ENCODE measurements around the gene LRRC63.
"Not testable (repeated sequence)": the region's sequence is repeated elsewhere in the genome, so short reads cannot be mapped to it uniquely, and the experiment has no call there.

LRRC63 gene

DNA sequence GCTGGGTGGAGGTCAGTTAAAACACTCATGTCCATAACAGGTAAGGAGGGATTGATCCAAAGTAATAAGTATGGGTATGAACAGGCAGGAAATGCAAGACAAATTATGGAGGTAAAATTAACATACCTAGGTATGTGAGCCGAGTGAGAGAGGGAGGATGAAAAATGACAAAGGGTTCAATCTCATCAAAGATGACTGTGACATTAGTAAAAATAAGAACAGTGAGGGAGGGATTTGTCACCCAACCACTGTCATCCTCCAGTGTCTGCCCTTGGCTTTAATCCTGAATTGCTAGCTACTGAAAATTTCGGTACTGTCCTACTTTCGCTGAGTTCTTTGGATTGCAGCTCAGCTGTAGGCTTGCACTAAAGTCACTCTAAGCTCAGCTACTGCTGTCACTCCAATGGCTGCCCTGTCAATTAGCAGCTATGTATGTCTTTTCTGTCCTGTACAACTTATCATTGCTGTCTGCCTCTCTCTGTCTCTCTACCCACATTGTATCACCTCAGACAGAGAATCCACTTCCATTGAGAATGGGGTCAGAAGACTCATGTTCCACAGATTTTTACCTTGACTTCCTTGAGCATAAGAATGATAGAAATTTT is 62.5 kb downstream of the LRRC63 start:
- FAIRE-seq, result no peak

GRCh38 chr13:46278474-46278873 is 66.7 kb downstream of the LRRC63 start:
- no peak for FAIRE-seq

DNA sequence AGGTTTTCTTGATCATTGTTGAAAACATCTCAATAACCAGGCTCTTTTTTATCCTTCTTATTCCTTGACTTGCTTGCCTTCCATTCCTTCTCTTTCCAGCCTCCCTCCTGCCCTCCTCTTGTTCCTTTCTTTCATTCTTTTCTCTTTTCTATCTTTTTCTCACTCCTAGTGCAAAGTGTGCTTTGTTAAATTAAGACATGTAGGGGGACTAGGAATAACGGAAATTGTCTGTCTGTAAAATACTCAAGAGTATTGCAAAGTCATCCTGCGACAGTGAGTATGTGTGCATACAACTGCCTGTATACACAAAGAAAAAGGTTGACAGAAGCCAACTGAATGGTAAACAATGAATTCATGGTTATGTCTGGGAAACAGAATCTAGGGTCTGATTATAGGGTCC is 70.1 kb downstream of the LRRC63 start:
- no peak for FAIRE-seq

GRCh38 chr13:46283912-46284824 is 72.4 kb downstream of the LRRC63 start:
- not testable (repeated sequence) for FAIRE-seq

- no peak for FAIRE-seq
These were observed 75.2 kb downstream of the LRRC63 start for GRCh38 chr13:46286972-46287371.

- FAIRE-seq, result no peak
These were observed 77.0 kb downstream of the LRRC63 start for GRCh38 chr13:46288570-46289259.

DNA sequence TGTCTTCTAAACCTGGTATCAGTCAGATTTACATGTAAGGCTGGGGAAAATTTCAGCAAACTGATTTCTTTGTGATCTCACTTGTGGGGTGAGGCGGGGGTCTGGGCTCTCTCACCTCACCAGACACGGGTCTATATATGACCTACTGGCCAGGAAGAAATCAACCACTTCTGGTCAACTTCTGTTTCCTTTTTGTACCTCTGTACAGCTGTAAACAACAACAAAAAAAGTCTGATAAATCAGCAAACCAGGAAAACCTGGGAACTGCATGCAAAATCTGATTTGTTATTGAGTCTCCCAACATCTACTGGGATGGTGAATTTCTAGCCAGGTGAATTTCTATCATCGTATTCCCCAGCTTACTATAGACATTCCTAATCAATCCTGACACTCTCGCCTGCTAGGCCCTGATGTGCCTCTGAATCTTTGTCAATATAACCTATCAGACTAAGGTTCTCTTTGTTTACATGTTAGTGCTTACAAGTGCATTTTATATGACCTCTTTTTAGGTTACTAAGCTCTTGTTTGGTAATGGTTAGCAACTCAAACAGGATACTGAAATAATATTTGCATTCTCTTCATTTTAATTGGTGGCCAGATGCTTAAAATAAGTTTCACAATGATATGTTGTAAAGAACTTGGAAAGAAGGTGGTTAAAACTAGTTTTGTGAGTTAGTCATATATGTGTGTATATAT is 77.7 kb downstream of the LRRC63 start:
- FAIRE-seq, result no peak

GRCh38 chr13:46290434-46290833 is 78.7 kb downstream of the LRRC63 start:
- FAIRE-seq, result no peak

DNA sequence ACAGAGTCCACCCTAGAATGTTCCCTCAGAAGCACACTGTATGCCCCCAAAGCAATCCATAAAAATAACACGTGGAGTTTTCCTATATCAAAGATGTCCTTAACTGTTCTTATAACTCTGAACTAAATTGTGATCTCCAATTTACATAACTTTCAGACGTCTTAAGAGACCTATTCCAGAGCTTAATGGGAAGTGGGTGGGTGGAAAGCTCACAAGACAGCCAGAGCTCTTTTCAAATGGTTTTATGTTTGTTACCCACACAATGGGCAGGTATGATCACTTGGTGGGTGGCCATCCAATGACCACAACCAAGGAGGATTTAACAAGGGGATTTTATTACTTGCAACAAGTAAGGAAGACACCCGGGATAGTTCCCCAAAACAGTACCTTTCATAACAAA is 81.7 kb downstream of the LRRC63 start:
- no peak for FAIRE-seq

DNA sequence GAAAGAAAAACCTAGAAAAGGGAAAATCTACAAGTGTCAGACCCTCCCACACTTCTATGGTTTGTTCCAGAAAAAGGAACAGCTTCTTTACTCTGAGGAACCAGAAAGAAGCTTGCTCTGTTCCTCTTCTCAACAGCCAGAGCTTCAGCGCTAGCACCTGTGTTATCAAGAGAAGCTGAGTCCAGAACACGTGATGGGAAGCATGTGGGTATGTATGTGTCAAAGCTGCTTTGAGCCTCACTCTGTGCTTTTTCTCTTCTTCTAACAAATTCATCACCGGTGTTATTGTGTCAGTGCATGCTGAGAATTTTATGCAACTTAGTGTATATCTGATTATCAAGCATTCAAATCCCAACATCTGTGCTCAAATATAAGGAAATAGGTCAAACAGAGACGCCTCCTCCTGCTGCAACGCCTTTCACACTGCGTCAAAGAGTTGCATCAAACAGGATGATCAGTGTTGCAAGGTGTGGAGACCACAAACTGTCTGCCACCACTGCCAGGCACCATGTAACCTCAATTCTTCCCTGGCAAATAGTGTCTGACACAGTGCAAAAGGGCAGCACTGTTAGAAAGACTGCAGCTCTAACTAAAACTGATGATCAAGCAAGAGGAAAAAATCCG is 83.9 kb downstream of the LRRC63 start:
- FAIRE-seq, result no peak

GRCh38 chr13:46296115-46296822 is 84.5 kb downstream of the LRRC63 start:
- no peak for FAIRE-seq

- FAIRE-seq, result no peak
These were observed 85.2 kb downstream of the LRRC63 start for GRCh38 chr13:46296921-46297320.

GRCh38 chr13:46297361-46297811 is 85.7 kb downstream of the LRRC63 start:
- FAIRE-seq, result no peak

DNA sequence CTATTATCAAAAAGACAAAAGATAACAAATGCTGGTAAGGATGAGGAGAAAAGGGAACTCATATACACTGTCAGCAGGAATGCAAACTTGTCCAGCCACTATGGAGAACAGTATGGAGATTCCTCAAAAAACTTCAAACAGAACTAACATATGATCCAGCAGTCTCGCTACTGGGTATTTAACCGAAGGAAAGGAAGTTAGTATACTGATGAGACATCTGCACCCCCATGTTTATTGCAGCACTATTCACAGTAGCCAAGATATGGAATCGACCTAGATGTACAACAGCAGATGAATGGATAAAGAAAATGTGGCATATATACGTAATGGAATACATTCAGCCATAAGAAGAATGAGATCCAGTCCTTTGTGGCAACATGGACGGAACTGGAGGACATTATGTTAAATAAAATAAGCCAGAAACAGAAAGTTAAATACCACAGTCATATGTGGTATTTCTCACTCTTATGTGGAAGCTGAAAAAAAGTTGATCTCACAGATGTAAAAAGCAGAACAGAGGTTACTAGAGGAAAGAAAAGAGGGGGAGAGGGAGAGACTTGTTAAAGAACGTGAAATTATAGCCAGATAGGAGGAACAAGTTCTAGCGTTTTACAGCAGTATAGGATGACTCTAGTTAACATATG is 92.1 kb downstream of the LRRC63 start:
- no peak for FAIRE-seq

DNA sequence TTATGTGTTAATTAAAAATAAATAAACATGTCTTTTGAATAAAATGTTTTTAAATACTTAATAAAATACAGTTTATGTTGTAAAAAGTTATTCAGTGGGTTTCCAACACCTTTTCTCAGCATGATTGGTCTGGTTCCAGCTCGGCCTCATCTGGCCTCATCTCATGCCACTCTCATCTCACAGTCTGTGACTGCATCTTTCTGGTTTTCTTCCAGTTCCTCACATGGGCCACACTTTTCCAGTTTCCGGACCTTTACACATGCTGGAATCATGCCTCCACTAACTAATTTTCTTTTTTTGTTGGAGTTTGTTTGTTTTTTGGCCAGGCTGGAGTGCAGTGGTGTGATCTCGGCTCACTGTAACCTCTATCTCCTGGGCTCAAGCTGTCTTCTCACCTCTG is 92.8 kb downstream of the LRRC63 start:
- no peak for FAIRE-seq

DNA sequence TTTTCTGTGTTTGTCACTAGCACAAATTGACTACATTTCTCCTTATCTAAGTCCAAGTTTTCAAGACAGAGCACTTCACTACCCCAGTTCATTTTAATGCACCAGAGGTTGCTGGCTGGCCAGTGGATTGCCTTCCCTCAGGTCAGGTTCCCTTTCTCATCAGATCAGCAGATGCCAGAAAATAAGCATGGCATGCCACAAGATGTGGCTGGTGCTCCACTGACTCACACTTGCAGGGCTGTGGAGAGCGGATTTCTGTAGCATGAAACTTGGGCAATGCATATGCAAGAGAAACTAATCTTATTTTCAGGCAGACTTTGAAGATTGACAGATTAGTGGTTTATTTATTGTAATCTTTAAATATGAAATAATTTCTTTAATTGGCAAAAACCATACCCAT is 95.8 kb downstream of the LRRC63 start:
- FAIRE-seq, result no peak

- no peak for FAIRE-seq
These were observed 98.3 kb downstream of the LRRC63 start for GRCh38 chr13:46310066-46310465.

DNA sequence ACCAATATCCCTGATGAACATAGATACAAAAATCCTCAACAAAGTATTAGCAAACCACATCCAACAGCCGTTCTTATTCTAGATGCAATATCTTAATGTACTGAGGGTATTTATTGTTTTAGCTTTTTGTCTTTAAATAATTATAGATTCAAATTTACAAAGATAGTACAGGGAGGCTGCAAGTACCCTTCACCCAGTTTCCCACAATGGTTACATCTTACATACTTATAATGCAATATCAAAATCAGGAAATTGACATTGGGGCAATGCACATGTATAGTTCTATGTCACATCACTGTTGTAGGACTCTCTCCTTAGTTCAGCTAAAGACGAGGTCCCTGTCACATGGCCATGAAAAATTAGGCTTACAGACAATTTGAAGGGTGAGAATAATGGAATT is 99.5 kb downstream of the LRRC63 start:
- no peak for FAIRE-seq

- FAIRE-seq, result no peak
These were observed 101.3 kb downstream of the LRRC63 start for GRCh38 chr13:46313024-46313423.

DNA sequence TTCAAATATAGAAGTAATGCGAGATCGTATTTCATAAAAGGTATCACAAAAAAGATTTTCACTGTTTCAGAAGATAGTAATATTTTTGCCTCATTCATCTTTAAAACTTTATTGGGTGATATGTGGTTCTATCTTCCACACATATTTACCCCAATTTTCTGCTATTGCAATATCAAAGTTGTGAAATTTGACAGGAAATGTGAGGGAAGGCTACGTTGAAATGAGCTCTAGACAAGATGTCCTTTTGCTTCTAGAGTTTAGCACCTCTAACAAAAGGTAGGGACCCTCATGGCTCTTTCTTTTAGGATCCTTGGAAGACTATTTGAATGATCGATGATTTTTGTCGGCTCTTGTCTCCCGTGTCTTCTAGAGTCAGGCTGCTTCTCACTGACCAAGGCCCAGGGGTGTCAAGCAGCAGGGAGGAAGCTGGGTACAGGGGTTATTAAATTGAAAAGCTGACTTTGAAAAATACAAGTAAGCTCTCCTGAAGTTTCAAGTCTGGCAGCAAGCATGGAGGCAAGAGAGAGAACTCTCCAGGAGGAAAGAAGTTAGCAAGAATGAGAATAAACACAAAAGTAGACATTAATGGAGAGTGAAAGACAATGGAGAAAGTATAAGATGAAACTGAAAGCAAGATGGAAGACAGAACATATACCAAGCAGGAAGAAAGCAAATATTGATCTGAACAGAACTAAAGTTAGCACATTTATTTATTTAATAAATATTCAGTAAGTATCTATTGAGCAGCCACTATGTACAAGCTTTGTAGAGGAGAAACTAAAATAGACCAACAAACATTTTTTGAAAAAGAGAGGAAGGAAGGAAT is 101.9 kb downstream of the LRRC63 start:
- FAIRE-seq, result no peak

GRCh38 chr13:46314587-46314986 is 102.9 kb downstream of the LRRC63 start:
- no peak for FAIRE-seq

Data from TTC549 (cell line).